ENCODE results near the gene GCNT1.
"Not testable (repeated sequence)": the region's sequence is repeated elsewhere in the genome, so short reads cannot be mapped to it uniquely, and the experiment has no call there.

GCNT1 gene

DNA sequence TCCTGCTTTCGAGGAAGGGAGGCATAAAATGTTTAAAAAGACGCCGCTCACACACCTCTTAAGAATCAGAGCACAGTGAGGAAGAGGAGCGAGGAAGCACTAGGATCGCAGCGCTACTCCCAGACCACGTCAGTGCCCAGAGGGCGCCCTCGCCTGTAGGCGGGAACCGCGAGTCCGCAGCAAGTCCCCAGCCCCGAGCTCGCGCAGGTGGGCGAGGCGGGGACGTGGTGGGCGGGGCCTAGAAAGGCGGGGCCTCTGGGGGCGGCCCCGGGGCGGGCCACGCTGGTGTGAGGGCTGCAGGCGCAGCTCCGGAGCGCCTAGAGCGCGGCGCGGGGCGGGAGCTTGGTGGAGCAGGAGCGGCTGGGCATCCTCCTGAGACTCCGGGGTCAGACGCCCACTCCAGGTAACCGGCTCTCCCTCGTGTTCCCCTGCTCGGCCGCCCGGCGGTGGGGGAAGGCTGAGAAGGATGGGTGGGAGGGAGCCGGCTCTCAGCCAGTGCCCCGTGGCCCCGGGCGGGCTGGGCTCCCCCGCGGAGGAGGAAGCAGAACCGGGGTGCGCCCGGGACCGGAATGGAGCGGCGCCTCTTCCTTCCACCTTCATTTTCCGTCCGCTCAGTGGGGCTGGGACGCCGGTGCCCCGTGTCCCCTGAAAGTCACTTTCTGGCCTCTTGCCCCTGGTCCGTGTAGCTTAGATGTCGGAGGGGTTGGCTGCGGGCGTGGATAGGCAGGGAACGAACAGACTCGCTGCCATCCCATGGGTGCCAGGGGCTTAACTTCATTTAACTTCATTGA lies at the start of gene GCNT1:
TSS of gene GCNT1 (plus strand) at position 280 of the 791 bp plus-strand sequence. CDS start 43,200 bp downstream, outside the sequence.
- DNase-seq, result peak; percentile 55 to 76

DNA sequence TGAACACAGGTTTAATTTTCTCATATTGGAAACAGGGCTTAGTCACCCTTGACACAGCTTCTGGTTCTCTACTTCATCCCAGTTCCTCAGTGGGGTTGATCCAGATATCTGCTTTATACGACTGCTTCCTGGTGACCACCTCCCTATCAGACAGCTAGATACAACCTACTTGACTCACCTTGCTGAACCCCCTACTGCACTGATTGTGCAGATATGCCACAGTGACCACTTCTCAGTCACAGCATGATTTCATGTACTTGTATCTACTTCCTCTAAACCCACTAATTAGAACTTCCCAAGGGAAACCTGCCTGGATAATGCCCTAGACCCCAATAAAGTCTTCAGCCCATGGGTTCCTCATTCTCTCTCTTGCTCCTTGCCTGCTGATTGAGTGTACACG lies 46.3 kb upstream of the GCNT1 start:
- no peak for DNase-seq

GRCh38 chr9:76413658-76414057 lies 45.3 kb upstream of the GCNT1 start:
- DNase-seq, result no peak

GRCh38 chr9:76414661-76415060 lies 44.3 kb upstream of the GCNT1 start:
- DNase-seq, result no peak

GRCh38 chr9:76415154-76415553 lies 43.8 kb upstream of the GCNT1 start:
- DNase-seq, result no peak

DNA sequence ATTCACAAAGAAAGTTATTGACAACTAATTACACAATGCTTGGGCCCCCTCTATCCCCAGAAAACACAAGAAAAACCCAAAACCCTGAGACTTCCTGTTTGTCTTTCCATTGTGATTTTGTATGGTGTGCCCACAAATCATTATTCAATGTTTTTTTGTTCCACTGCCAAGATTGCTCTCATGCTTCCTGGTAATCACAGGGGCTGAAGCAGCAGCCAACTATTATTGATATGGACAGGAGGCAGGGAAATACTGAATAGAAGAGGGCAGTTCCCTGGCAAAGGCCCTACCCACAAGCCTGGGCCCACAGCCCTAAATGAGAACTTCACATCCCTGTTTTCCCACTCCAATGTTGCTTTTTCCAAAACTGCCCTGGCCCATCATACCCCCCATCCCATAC lies 43.3 kb upstream of the GCNT1 start:
- DNase-seq, result no peak

DNA sequence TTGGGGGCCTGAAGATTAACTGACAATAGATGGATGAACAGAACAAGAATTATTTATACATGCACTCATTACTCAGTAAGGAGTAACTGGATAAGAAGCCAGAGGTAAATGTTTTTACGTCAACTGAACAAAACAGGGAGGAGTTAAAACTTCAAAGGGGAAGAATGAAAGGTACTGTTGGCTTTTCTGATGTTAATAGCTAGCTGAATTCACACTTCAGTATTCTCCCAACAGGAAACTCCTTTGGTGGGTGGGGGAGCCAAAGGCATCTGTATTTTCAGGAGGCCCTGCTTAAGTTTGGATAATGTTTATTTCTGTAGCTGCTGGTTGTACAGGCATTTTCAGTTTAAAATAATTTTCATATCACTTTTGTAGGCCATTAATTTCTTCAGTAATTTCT lies 41.6 kb upstream of the GCNT1 start:
- no peak for DNase-seq

- DNase-seq, result peak in 1 of 2 experiments; percentile 6
Measured at GRCh38 chr9:76419782-76420380, 39.1 kb upstream of the GCNT1 start.

- no peak for DNase-seq
Measured at GRCh38 chr9:76423216-76424177, 35.5 kb upstream of the GCNT1 start.

DNA sequence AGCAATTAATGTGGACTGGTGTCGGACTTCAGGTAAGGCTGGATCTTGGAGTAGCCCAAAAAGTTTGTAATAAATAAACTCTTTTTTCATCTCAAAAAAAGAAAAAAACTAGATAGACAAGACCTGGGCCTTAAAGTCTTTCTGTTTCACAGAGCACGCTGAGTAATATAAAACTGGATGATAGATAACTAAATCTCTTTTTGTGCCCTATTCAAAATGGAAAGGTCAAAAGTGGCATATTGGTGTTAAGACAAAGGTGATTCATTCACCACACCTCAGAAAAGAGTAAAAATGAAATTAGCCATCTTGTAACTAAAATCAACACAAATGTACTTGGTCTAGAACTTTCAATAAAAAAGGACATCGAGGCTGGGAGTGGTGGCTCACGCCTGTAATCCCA lies 34.5 kb upstream of the GCNT1 start:
- no peak for DNase-seq

GRCh38 chr9:76425677-76426453 lies 33.1 kb upstream of the GCNT1 start:
- DNase-seq, result no peak

DNA sequence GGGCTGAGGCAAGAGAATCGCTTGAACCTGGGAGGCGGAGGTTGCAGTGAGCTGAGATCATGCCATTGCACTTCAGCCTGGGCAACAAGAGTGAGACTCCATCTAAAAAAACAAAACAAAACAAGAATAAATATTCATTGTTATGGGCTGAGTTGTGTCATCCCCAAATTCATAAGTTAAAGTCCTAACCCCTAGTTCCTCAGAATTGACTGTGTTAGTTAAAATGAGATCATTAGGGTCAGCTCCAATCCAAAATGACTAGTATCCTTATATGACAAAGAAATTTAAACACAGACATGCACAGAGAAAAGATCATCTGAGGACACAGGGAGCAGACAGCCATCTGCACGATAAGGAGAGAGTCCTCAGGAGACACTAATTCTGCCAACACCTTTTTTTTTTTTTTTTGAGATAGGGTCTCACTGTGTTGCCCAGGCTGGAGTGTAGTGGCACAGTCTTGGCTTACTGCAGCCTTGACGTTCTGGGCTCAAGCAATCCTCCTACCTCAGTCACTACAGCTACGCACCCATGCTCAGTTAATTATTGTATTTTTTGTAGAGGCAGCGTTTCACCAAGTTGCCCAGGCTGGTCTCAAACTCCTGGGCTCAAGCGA lies 32.1 kb upstream of the GCNT1 start:
- no peak for DNase-seq

GRCh38 chr9:76431601-76432000 lies 27.4 kb upstream of the GCNT1 start:
- DNase-seq, result no peak

GRCh38 chr9:76433406-76433805 lies 25.6 kb upstream of the GCNT1 start:
- no peak for DNase-seq

DNA sequence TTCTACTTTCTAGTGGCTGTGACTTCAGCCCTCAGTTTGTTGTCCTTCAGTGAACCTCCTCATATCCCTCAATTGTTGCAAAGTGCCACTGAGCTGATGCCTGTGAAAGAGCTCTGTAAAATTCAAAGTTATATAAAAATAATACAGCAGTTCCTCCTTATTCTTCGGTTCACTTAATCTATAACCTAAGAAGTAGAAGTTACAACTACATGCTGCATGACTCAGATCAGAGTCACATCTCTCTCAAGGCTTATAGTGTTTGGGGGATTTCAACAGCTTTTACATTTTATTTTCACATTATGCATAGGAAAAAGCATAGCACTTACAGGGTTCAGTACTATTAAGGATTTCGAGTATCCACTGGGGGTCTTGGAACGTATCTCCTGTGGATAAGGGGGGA lies 25.1 kb upstream of the GCNT1 start:
- DNase-seq, result no peak

DNA sequence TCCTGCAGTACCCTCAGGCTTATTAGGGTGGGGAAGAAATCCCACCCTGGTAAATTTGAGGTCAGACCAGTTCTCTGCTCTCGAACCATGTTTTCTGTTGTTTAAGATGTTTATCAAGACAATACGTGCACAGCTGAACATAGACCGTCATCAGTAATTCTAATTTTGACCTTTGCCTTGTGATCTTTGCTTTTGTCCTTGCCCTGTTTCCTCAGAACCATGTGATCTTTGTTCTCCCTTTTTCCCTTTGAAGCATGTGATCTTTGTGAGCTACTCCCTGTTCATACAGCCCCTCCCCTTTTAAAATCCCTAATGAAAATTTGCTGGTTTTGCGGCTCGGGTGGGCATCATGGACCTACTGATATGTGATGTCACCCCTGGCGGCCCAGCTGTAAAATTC lies 24.1 kb upstream of the GCNT1 start:
- DNase-seq, result not testable (repeated sequence)

GRCh38 chr9:76437017-76437699 lies 21.8 kb upstream of the GCNT1 start:
- not testable (repeated sequence) for DNase-seq

DNA sequence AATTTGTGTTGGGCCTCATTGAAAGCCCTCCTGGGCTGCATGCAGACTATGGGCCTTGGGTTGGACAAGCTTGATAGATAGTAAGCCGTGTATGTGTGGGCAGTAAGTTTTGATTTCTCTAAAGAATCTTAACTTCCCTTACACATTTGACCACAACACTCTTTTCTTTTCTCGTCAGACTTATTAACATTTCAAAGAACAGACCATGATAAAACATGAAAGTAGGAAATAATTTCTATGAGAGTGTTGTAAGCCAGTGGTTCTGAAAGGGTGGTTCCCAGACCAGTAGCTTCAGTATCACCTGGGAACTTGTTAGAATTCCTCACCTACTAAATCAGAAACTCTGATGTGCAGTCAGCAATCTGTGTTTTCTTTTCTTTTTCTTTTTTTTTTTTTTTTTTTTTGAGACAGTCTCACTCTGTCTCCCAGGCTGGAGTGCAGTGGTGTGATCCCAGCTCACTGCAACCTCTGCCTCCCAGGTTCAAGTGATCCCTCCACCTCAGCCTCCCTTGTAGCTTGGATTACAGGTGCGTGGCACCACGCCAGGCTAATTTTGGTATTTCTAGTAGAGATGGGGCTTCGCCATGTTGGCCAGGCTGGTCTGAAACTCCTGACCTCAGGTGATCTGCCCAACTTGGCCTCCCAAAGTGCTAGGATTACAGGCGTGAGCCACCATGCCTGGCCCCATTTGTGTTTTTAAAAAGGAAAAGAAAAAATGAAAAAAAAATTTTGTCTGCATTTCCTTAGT lies 20.0 kb upstream of the GCNT1 start:
- DNase-seq, result no peak

GRCh38 chr9:76441551-76442322 lies 17.2 kb upstream of the GCNT1 start:
- no peak for DNase-seq

DNA sequence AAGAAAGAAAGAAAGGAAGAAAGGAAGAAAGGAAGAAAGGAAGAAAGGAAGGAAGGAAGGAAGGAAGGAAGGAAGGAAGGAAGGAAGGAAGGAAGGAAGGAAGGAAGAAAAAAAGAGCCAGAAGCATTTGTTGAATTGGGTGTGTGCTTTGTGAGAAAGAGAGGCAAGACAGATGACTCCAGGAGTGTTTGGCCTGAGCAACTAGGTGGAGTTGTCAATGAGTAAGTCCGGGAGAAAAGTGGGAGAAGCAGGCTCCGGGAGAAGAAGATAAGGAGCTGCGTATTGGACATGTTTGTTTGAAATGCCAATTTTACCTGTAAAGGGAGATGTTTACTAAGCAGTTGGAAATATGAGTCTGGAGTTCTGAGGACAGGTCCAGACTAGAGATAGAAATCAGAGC lies 15.1 kb upstream of the GCNT1 start:
- DNase-seq, result no peak
